Stimulated activated naive CD8-positive, alpha-beta T cell treated with anti-CD3 and anti-CD28 coated beads, Interleukin-15, amount 100 ng/mL, for 72 hours (primary cell): ENCODE data around the gene HINT2.
A peak's percentile ranks its signal among the peaks of the same experiment; 100 is the strongest.

Source experiments
- ATAC-seq: fragments of 150-1000 bp; cut with Tn5 transposase; 2 replicates; pipeline ENCODE4 v1.10.0; 2021; ENCODE audit warnings: mild to moderate bottlenecking, moderate library complexity
- DNase-seq, 2 donors: peaks; one replicate each; pipeline ENCODE4 v3.0.0; 2021 to 2022
- H3K27ac Mint-ChIP-seq, 2 donors: one replicate each; pipeline ENCODE4 v1.8.0; 2022; ENCODE audit warnings: mild to moderate bottlenecking in 2 of 2, mixed read lengths in 2 of 2, moderate library complexity in 2 of 2
- H3K27me3 Mint-ChIP-seq: one replicate; pipeline ENCODE4 v1.8.0; 2022; ENCODE audit warnings: mixed read lengths
- H3K4me1 Mint-ChIP-seq: one replicate; pipeline ENCODE4 v1.8.0; 2022; ENCODE audit warnings: mild to moderate bottlenecking, mixed read lengths
- H3K4me3 Mint-ChIP-seq, 2 donors: one replicate each; pipeline ENCODE4 v1.8.0; 2022; ENCODE audit warnings: mild to moderate bottlenecking in 2 of 2, mixed read lengths in 2 of 2, moderate library complexity in 1 of 2
- H3K9me3 Mint-ChIP-seq, 2 donors: one replicate each; pipeline ENCODE4 v1.8.0; 2022; ENCODE audit warnings: mixed read lengths in 2 of 2

HINT2 gene

GRCh38 chr9:35829084-35829763 is 14.4 kb upstream of the HINT2 start, which contains the start of gene TMEM8B:
TSS of gene TMEM8B (plus strand) at chr9:35829228. CDS start at chr9:35829448, 220 bp downstream.
- Mint-ChIP-seq H3K4me3 (peak within 1 kb of the TSS; percentile 92 to 94), H3K9me3 (no peaks in the 10 kb centered on the region), H3K27me3 (peaks cover 12% of the 10 kb centered on the region), H3K27ac (peak within 1 kb of the TSS; percentile 89 to 95), H3K4me1 (peaks cover 43% of the 10 kb centered on the region)
- DNase-seq (peak; percentile 83 to 85), ATAC-seq (peak; percentile 91)

DNA sequence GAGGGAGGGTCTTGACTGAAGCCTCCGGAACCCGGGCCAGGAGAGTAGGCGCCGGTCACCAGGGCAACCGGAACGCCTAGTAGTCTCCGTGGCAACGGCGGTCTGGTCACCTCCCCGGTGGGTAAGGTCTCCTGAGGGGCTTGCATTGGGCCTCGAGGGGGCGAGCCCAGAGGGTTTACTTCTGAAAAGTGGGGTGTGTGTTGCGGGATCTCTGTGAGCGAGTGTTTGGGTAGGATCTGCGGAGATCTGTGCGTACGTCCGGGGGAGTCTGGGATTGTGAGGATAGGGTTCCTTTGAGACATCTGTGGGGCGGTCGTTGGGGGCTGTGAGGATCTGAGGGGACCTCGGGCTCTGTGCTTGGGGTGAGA is 13.9 kb upstream of the HINT2 start, which contains the start of gene FAM221B:
Gene FAM221B, minus strand, starts transcription at position 17 of the 368 bp plus-strand sequence. CDS start 2,571 bp downstream, outside the sequence.
- H3K27ac Mint-ChIP-seq: peak within 1 kb of the TSS; percentile 89 to 95
- DNase-seq (no peak), ATAC-seq (peak; percentile 27)
- peaks cover 12% of the 10 kb centered on the region for H3K27me3 Mint-ChIP-seq
- peak within 1 kb of the TSS; percentile 92 to 94 for H3K4me3 Mint-ChIP-seq
- H3K9me3 Mint-ChIP-seq: no peaks in the 10 kb centered on the region
- H3K4me1 Mint-ChIP-seq: peaks cover 43% of the 10 kb centered on the region

DNA sequence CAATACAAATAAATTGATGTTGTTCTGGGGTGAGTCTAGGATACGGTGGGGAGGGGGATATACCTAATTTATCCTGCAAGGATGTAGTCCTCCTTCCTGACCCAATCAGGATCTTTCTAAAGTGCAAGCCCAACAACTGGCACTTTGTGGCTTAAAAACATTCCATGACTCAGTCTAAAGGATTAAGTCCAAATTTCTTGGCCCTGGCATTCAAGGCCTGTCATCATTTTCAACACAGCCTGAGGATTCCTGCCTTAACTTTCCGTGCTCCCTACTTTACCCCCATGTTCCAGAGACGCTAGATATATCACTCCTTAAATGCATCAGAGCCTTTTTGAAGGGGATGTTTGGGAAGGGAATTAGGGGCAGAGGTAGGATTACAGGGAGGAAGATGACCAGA is 12.6 kb upstream of the HINT2 start:
- DNase-seq (no peak), ATAC-seq (no peak)
- H3K9me3 Mint-ChIP-seq: no peaks in the 10 kb centered on the region
- peak overlapping the region in 1 of 2 donors; percentile 52 for H3K4me3 Mint-ChIP-seq
- H3K27ac Mint-ChIP-seq: no peak overlapping the region
- H3K27me3 Mint-ChIP-seq: peaks cover 12% of the 10 kb centered on the region
- peaks cover 43% of the 10 kb centered on the region for H3K4me1 Mint-ChIP-seq

DNA sequence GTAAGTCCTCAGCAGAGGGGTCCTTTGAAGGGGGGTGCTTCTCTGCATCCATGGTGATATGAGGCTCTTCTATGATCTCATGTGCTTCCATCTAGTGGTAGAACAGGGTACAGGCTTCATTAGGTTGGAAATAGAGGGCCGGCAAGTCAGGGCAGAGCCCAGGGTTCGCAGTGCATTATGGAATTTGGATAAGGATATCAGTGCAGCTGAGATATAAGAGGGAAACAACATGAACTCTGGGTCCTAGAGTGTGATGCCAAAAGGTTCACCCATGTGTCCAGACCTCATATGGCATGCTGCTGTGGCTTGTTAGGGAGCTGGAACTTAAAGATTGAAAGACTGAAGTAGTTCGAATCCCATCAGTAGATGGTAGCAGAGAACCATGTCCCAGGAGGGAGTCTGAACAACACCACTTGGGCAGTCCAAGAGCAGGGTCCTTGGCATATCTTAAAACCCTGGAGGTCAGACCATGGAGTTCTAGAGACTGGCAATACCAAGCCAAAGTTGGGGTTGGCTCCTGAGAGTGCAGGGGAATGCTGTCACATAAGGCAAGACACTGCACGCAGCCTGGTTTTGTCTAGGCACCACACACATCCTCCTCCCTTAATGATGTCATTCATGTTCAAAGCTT is 11.3 kb upstream of the HINT2 start:
- Mint-ChIP-seq H3K9me3 (no peaks in the 10 kb centered on the region), H3K27ac (peak overlapping the region in 1 of 2 donors; percentile 49), H3K4me3 (peak overlapping the region; percentile 5 to 36), H3K4me1 (peaks cover 43% of the 10 kb centered on the region), H3K27me3 (peaks cover 12% of the 10 kb centered on the region)
- peak; percentile 63 for ATAC-seq
- peak; percentile 36 to 43 for DNase-seq

DNA sequence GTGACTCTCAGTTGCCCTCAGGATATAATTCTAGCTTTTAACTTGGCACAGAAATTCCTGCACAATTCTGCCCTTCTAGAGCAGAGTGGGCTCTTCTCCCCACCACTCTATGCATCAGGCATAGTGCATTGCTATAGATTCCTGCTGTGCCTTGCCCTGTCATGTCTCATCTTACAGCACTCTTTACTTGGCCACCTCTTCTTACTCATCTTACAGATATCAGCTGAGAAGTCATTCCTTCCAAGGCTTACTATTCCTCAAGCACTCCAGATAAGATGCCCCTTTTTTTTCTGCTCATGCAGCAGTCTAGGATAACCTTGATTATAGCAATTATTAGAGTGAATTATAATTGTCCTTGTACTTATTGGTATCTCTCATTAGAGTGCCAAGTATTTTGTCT is 8.1 kb upstream of the HINT2 start:
- Mint-ChIP-seq H3K27ac (no peak overlapping the region), H3K4me1 (peaks cover 16% of the 10 kb centered on the region), H3K9me3 (no peaks in the 10 kb centered on the region), H3K27me3 (peaks cover 12% of the 10 kb centered on the region), H3K4me3 (no peak overlapping the region)
- ATAC-seq: no peak
- no peak for DNase-seq

DNA sequence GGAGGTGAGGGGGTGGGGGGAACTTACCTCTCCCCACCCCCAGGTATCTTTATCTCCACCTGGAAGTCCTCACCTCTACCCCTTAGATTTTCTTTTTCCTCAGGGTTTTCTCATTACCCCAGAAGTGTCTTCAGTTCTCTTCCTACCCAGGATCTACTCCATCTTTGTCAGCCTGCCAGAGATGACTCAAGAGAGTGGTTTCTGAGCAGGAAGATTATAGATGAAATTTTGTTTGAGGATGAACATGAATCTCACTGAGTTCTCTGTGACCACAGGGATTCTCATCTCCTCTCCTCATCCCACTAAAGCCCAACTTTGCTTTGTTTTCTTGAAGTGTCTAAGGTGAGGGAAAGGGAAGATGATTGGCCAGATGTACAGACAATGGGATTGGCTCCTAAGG is 5.2 kb upstream of the HINT2 start:
- no peak for DNase-seq
- Mint-ChIP-seq H3K4me1 (peaks cover 5% of the 10 kb centered on the region), H3K27ac (no peak overlapping the region), H3K9me3 (no peaks in the 10 kb centered on the region), H3K27me3 (no peaks in the 10 kb centered on the region), H3K4me3 (no peak overlapping the region)
- ATAC-seq: no peak

- Mint-ChIP-seq H3K27me3 (no peaks in the 10 kb centered on the region), H3K4me3 (no peak overlapping the region), H3K27ac (no peak overlapping the region), H3K9me3 (no peaks in the 10 kb centered on the region), H3K4me1 (peaks cover 15% of the 10 kb centered on the region)
- ATAC-seq (no peak), DNase-seq (no peak)
Measured at GRCh38 chr9:35818341-35818740, 3.5 kb upstream of the HINT2 start.

GRCh38 chr9:35816708-35817107 is 1.9 kb upstream of the HINT2 start:
- peaks cover 32% of the 10 kb centered on the region for H3K4me1 Mint-ChIP-seq
- H3K27ac Mint-ChIP-seq: no peak overlapping the region
- no peak overlapping the region for H3K4me3 Mint-ChIP-seq
- no peaks in the 10 kb centered on the region for H3K9me3 Mint-ChIP-seq
- ATAC-seq: no peak
- H3K27me3 Mint-ChIP-seq: no peaks in the 10 kb centered on the region
- no peak for DNase-seq

GRCh38 chr9:35814106-35814840 is 569 bp downstream of the HINT2 start:
- no peaks in the 10 kb centered on the region for H3K9me3 Mint-ChIP-seq
- H3K27me3 Mint-ChIP-seq: no peaks in the 10 kb centered on the region
- peaks cover 45% of the 10 kb centered on the region for H3K4me1 Mint-ChIP-seq
- DNase-seq (peak in 1 of 2 donors; percentile 61), ATAC-seq (peak; percentile 23)
- H3K4me3 Mint-ChIP-seq: peak overlapping the region; percentile 83 to 94
- H3K27ac Mint-ChIP-seq: peak overlapping the region; percentile 96 to 98

GRCh38 chr9:35813434-35814105 is 1.3 kb downstream of the HINT2 start:
- H3K9me3 Mint-ChIP-seq: no peaks in the 10 kb centered on the region
- H3K4me1 Mint-ChIP-seq: peaks cover 45% of the 10 kb centered on the region
- H3K4me3 Mint-ChIP-seq: peak overlapping the region; percentile 83 to 94
- ATAC-seq (no peak), DNase-seq (no peak)
- no peaks in the 10 kb centered on the region for H3K27me3 Mint-ChIP-seq
- no peak overlapping the region for H3K27ac Mint-ChIP-seq

- H3K4me1 Mint-ChIP-seq: peaks cover 45% of the 10 kb centered on the region
- DNase-seq (peak; percentile 91 to 97), ATAC-seq (peak; percentile 84)
- no peaks in the 10 kb centered on the region for H3K27me3 Mint-ChIP-seq
- peak within 1 kb of the TSS; percentile 84 to 95 for H3K27ac Mint-ChIP-seq
- no peaks in the 10 kb centered on the region for H3K9me3 Mint-ChIP-seq
- H3K4me3 Mint-ChIP-seq: peak within 1 kb of the TSS; percentile 86 to 87
Measured at GRCh38 chr9:35812025-35812602, 2.7 kb downstream of the HINT2 start, which contains the start of gene SPAG8. TSS of gene SPAG8 (minus strand) at chr9:35812262. CDS start at chr9:35812147, 115 bp downstream.

GRCh38 chr9:35811381-35812024 is 3.3 kb downstream of the HINT2 start:
- Mint-ChIP-seq H3K4me1 (peaks cover 49% of the 10 kb centered on the region), H3K27me3 (no peaks in the 10 kb centered on the region), H3K4me3 (peak overlapping the region; percentile 86 to 87), H3K9me3 (no peaks in the 10 kb centered on the region), H3K27ac (peak overlapping the region; percentile 74 to 95)
- no peak for DNase-seq
- no peak for ATAC-seq

GRCh38 chr9:35810122-35810521 is 4.7 kb downstream of the HINT2 start:
- Mint-ChIP-seq H3K27me3 (no peaks in the 10 kb centered on the region), H3K4me3 (no peak overlapping the region), H3K4me1 (peaks cover 47% of the 10 kb centered on the region), H3K9me3 (no peaks in the 10 kb centered on the region), H3K27ac (no peak overlapping the region)
- DNase-seq (no peak), ATAC-seq (no peak)

- H3K4me3 Mint-ChIP-seq: no peak overlapping the region
- no peaks in the 10 kb centered on the region for H3K27me3 Mint-ChIP-seq
Measured at GRCh38 chr9:35808433-35808832, 6.4 kb downstream of the HINT2 start.

More at GRCh38 chr9:35808433-35808832, 6.4 kb downstream of the HINT2 start:
- ATAC-seq (no peak), DNase-seq (no peak)
- Mint-ChIP-seq H3K4me1 (peaks cover 38% of the 10 kb centered on the region), H3K27ac (peak overlapping the region in 1 of 2 donors; percentile 11), H3K9me3 (no peaks in the 10 kb centered on the region)
